NB4 (cell line): ENCODE measurements around the gene LVRN.
A peak's percentile ranks its signal among the peaks of the same experiment; 100 is the strongest.

ENCODE experiments used
- CTCF ChIP-seq: IDR thresholded peaks from one replicate; pipeline ENCODE4 v1.5.1; 2012; ENCODE audit warnings: low read depth, low read length
- POLR2A ChIP-seq: IDR thresholded peaks from 2 replicates; pipeline ENCODE4 v1.6.1; 2011; ENCODE audit warnings: mild to moderate bottlenecking; ENCODE audit not compliant: insufficient read length; ENCODE audit errors: extremely low read depth

- peak; percentile 2 for TF ChIP-seq CTCF
- no peak for TF ChIP-seq POLR2A
Measured at GRCh38 chr5:116037236-116037822, 75.1 kb downstream of the LVRN start.
